ENCODE results near the gene CDH4.

Gene CDH4

DNA sequence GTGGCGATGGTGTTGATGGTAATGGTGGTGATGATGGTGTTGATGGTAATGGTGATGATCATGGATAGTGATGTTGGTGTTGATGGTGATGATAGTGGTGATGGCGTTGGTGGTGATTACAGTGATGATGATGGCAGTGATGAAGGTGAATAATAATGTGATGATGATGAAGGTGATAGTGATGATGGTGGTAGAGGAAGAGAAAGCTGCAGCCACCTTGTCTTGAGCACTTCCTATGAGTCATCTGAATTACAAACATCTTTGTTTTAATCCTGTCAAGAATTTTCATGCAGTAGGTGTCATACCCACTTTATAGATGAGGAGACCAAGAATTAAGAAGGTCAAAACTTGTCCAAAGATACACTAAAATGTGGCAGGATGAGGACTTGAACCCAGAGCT is 571.2 kb downstream of the CDH4 start:
- Histone ChIP-seq H3K4me3 (no peak overlapping the region), H3K9me3 (no peaks in the 10 kb centered on the region), H3K27me3 (ENCODE audit: low read depth) (no peaks in the 10 kb centered on the region), H3K4me1 (no peaks in the 10 kb centered on the region), H3K36me3 (replicated peaks) (no peaks in the 10 kb centered on the region)
- DNase-seq (ENCODE audit: low spot score in 2 of 2), result no peak
- in situ Hi-C loops (cut with MboI; ENCODE audit: low sequenced_read_pairs), result no loop called here

DNA sequence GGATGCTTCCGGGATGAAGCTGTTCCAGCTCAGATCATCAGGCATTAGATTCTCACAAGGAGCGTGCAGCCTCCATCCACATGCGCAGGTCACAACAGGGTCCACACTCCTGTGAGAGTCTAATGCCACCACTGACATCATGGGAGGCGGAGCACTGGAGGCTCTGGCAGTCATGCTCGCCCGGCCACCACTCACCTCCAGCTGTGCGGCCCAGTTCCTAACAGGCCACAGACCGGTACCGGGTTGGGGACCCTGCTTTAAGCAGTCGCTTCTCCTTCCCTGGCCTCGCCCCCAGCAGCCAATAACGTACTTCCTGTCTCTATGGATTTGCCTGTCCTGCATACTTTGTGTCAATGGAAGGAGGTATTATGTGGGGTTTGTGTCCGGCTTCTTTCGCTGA is 576.8 kb downstream of the CDH4 start:
- H3K36me3 ChIP-seq (replicated peaks), result no peaks in the 10 kb centered on the region
- H3K4me3 ChIP-seq, result no peak overlapping the region
- no peaks in the 10 kb centered on the region for H3K9me3 ChIP-seq
- in situ Hi-C loops (cut with MboI; ENCODE audit: low sequenced_read_pairs), result no loop called here
- H3K4me1 ChIP-seq, result no peaks in the 10 kb centered on the region
- DNase-seq (ENCODE audit: low spot score in 2 of 2), result no peak
- no peaks in the 10 kb centered on the region for H3K27me3 ChIP-seq (ENCODE audit: low read depth)

DNA sequence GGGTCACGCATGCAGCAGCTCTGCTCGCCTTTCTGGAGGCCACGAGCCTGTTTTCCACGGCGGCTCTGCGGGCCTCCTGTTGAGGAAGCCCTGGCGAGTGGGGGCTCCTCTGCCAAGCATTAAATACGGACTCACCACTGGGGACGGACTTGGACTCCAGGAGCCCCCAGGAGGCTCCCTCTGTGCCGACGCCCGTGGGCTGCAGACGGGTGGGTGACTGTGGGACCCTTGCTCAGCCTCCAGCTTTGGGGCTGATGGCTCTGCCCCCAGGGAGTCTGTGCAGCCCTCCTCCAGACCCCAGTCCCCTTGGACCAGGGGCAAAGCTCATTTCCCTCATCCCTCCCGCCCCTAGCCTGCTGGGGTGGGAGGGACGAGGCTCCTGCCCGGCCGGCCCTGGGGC is 577.5 kb downstream of the CDH4 start:
- Histone ChIP-seq H3K4me3 (no peak overlapping the region), H3K9me3 (no peaks in the 10 kb centered on the region), H3K36me3 (replicated peaks) (no peaks in the 10 kb centered on the region), H3K27me3 (ENCODE audit: low read depth) (no peaks in the 10 kb centered on the region), H3K4me1 (no peaks in the 10 kb centered on the region)
- no peak for DNase-seq (ENCODE audit: low spot score in 2 of 2)
- in situ Hi-C loops (cut with MboI; ENCODE audit: low sequenced_read_pairs), result no loop called here

DNA sequence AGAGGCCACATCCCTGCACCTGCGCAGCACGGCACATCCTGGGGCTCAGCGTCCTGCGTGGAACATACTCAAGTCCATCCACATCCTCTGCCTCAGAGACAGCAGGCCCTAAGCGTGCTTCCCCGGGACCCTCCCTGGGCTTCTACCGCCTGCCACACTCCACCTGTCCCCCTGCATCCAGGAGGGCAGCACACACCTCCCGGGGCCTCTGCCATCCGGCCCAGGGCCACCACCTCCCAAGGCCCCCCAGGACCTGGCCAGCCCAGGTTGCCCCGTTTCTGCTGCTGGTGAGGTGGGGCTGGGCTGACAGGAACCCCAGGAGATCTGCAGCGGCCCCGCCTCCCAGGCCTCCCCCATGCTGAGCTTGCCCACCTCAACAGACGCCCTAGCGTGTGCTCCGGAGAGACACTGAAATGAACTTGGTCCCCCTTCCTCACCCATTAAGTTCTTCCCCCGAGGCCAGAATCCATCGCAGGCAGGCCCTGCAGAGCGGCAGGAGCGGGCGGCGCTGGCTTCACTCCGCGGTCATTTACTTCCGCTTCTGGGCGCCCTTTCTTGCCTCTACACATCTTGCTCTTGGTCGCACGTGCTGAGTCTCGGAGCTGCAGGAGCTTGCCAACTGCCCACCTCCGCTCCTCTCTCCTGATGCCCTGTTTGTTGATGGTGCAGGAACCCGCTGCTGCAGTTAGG is 578.3 kb downstream of the CDH4 start:
- H3K27me3 ChIP-seq (ENCODE audit: low read depth), result no peaks in the 10 kb centered on the region

DNA sequence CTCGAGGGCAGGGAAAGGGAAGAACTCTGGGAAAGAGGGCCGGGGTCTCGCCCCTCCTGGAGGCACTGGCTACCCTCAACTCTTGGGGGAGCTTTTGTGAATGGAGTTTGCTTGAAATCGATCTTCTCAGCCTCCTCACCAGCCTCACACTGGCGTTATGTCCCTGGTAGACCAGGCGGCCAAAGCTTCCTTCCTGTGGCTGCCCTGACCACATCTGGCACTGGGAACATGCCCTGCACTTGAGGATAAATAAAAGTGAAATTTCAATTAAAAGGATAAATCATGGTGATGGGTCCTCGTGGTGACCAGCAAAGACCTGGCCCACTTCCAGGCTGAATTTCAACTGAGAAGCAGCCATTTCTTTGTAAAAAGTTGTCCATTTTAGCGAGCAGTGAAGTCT is 578.9 kb downstream of the CDH4 start:
- no peaks in the 10 kb centered on the region for H3K27me3 ChIP-seq (ENCODE audit: low read depth)
- no peaks in the 10 kb centered on the region for H3K9me3 ChIP-seq
- no peaks in the 10 kb centered on the region for H3K4me1 ChIP-seq
- no peaks in the 10 kb centered on the region for H3K36me3 ChIP-seq (replicated peaks)
- no peak for DNase-seq (ENCODE audit: low spot score in 2 of 2)
- H3K4me3 ChIP-seq, result no peak overlapping the region
- in situ Hi-C loops (cut with MboI; ENCODE audit: low sequenced_read_pairs), result no loop called here

More for the DNA sequence above, 578.3 kb downstream of the CDH4 start:
- H3K4me1 ChIP-seq, result no peaks in the 10 kb centered on the region
- H3K4me3 ChIP-seq, result no peak overlapping the region
- H3K9me3 ChIP-seq, result no peaks in the 10 kb centered on the region
- in situ Hi-C loops (cut with MboI; ENCODE audit: low sequenced_read_pairs), result no loop called here
- no peaks in the 10 kb centered on the region for H3K36me3 ChIP-seq (replicated peaks)
- no peak for DNase-seq (ENCODE audit: low spot score in 2 of 2)

DNA sequence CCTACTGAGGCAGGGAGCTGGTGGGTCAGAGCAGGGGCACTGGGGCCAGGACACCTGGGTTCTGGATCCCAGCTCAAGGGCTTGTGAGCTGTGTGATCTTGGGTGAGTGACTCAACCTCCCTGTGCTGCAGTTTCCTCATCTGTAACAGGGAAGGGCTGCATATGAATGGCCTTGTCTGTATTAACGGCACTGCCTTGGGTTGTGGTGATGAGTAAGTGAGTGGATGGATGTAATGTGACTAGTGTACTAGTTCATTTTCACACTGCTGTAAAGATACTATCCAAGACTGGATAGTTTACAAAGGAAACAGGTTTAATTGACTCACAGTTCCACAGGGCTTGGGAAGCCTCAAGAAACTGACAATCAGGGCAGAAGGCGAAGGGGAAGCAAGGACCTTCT is 580.1 kb downstream of the CDH4 start:
- Histone ChIP-seq H3K36me3 (replicated peaks) (no peaks in the 10 kb centered on the region), H3K4me1 (no peaks in the 10 kb centered on the region), H3K9me3 (no peaks in the 10 kb centered on the region), H3K27me3 (ENCODE audit: low read depth) (no peaks in the 10 kb centered on the region), H3K4me3 (no peak overlapping the region)
- in situ Hi-C loops (cut with MboI; ENCODE audit: low sequenced_read_pairs), result no loop called here
- DNase-seq (ENCODE audit: low spot score in 2 of 2), result no peak

DNA sequence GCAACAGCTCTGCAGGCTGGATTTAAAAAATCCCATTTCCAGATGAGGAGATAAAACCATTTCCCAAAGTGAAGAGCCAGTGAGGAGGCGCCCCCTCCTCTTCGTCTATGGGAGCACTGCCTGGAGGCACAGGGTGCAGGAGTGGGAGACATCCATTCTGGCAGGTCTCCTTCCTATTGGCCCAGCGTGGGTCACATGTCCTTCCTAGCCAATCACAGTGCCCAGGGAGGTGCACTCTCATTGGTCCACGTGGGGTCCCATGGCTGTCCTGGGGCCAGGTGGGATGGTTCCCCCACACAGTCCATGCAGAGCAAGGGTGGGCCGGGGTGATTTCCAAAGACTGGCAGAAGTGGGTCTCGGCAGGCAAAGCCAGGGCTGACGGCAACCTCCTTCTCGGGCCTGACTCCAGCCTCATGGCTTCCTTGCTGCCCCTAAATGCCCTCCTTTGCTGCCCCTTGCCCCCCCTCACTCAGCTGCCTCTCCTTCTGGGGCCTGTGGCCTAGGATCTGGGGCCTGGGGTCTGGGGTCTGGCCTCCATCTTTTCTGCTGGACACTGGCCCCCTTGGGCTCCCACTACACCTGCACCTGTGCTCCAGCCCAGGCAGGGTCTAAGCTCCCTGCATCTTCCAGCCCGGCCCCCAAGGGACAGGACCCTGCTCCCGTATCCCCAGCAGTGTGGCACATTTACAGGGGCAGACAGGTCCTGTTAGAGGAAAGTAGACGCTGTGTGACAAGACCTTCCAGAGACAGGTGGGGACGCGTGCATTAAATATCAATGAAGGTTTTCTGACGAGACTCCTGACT is 581.9 kb downstream of the CDH4 start:
- H3K4me3 ChIP-seq, result no peak overlapping the region
- no peaks in the 10 kb centered on the region for H3K36me3 ChIP-seq (replicated peaks)
- H3K9me3 ChIP-seq, result no peaks in the 10 kb centered on the region
- no peaks in the 10 kb centered on the region for H3K27me3 ChIP-seq (ENCODE audit: low read depth)
- in situ Hi-C loops (cut with MboI; ENCODE audit: low sequenced_read_pairs), result no loop called here
- no peak for DNase-seq (ENCODE audit: low spot score in 2 of 2)
- no peaks in the 10 kb centered on the region for H3K4me1 ChIP-seq

DNA sequence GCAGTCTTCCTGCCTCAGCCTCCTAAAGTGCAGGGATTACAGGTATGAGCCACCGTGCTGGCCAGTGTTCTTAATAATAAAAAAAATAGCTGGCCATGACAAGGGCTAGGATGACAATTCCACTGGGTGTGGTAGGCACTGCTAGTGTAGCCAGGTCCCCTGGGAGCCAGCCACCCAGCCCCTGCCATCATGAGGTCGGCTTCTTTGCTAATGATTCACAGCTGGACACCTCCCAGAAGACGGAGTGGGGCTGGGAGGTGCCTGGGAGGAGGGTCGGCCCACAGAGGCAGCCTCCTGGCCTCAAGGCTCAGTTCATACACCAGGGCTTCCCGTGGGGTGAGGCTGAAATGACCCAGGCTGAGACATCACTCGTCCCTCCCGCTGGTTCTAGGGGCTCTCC is 583.2 kb downstream of the CDH4 start:
- in situ Hi-C loops (cut with MboI; ENCODE audit: low sequenced_read_pairs), result no loop called here
- H3K27me3 ChIP-seq (ENCODE audit: low read depth), result no peaks in the 10 kb centered on the region
- DNase-seq (ENCODE audit: low spot score in 2 of 2), result no peak
- H3K4me1 ChIP-seq, result no peaks in the 10 kb centered on the region
- H3K36me3 ChIP-seq (replicated peaks), result no peaks in the 10 kb centered on the region
- H3K4me3 ChIP-seq, result no peak overlapping the region
- H3K9me3 ChIP-seq, result no peaks in the 10 kb centered on the region

DNA sequence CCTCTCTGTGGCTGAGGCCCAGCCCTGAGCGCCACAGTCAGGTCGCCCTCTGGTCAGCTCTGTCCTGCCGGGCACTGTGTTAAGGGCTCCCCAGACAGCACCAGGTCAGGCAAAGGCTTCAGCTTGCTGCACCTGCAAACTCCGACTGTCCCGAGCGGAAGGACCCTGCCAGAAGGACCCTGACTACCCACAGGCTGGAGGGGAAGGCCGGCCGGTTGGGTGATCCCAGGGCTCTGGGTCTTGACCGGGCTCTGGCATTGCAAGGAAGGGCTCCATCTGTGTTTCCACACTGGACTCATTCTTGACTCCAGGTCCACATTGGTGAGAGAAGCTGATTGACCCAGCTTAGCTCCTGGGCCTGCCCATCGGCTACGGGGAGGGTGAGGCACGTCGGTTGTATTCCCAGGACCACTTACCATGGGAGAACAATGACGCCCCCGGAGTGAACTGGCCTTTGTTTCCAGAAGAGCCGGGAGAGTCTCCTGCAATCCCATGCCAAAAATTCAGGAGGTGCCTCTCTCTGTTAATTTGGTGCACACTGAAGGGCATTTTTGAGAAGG is 583.8 kb downstream of the CDH4 start:
- DNase-seq (ENCODE audit: low spot score in 2 of 2), result no peak
- Histone ChIP-seq H3K27me3 (ENCODE audit: low read depth) (no peaks in the 10 kb centered on the region), H3K4me1 (no peaks in the 10 kb centered on the region), H3K36me3 (replicated peaks) (no peaks in the 10 kb centered on the region), H3K4me3 (no peak overlapping the region), H3K9me3 (no peaks in the 10 kb centered on the region)
- in situ Hi-C loops (cut with MboI; ENCODE audit: low sequenced_read_pairs), result no loop called here

DNA sequence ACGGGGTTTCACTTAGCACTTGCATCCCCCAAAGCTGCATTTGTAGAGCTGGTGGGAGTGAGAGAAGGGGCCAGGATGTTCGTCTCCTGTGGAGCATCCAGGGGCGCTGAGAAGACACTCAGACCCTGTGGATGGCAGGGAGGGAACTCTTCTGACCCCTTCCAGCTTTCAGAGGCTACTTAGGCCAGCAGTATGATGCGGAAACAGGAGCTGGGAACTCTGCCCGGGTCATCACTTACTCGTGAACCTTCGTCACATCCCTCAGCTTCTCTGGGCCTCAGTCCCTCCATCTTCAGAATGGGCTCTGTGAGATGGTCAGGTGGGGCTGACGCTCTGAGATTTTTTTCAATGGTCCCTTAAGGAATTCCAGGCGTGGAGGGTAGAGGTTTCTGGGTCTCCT is 585.1 kb downstream of the CDH4 start:
- no peaks in the 10 kb centered on the region for H3K4me1 ChIP-seq
- DNase-seq (ENCODE audit: low spot score in 2 of 2), result no peak
- H3K4me3 ChIP-seq, result no peak overlapping the region
- H3K27me3 ChIP-seq (ENCODE audit: low read depth), result no peaks in the 10 kb centered on the region
- H3K9me3 ChIP-seq, result no peaks in the 10 kb centered on the region
- no peaks in the 10 kb centered on the region for H3K36me3 ChIP-seq (replicated peaks)
- in situ Hi-C loops (cut with MboI; ENCODE audit: low sequenced_read_pairs), result no loop called here

DNA sequence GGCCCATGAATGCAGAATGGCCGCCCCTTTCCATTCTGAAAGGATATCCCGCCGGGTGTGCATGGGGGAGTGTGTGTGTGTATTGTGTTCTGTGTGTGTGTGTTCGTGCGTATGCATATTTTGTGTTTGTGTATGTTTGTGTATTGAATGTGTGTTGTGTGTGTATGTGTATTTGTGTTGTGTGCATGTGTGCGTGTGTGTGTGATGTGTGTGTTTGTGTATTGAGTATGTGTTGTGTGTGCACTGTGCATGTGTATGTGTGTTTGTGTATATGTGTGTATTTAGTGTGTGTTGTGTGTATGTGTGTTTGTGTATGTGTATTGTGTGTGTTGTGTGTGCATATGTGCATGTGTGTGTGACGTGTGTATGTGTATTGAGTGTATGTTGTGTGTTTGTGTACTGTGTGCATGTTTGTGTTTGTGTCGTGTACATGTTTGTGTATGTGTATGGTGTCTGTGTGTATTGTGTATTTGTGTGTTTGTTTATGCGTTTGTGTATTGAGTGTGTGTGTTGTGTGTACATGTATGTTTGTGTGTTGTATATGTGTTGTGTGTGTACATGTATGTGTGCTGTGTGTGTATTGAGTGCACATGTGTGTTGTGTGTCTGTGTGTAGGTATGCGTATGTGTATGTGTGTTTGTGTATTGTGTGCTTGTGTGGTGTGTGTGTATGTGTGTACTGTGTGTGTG is 587.3 kb downstream of the CDH4 start:
- Histone ChIP-seq H3K4me1 (no peaks in the 10 kb centered on the region), H3K9me3 (no peaks in the 10 kb centered on the region), H3K27me3 (ENCODE audit: low read depth) (no peaks in the 10 kb centered on the region), H3K4me3 (no peak overlapping the region), H3K36me3 (replicated peaks) (no peaks in the 10 kb centered on the region)
- in situ Hi-C loops (cut with MboI; ENCODE audit: low sequenced_read_pairs), result no loop called here
- no peak for DNase-seq (ENCODE audit: low spot score in 2 of 2)

DNA sequence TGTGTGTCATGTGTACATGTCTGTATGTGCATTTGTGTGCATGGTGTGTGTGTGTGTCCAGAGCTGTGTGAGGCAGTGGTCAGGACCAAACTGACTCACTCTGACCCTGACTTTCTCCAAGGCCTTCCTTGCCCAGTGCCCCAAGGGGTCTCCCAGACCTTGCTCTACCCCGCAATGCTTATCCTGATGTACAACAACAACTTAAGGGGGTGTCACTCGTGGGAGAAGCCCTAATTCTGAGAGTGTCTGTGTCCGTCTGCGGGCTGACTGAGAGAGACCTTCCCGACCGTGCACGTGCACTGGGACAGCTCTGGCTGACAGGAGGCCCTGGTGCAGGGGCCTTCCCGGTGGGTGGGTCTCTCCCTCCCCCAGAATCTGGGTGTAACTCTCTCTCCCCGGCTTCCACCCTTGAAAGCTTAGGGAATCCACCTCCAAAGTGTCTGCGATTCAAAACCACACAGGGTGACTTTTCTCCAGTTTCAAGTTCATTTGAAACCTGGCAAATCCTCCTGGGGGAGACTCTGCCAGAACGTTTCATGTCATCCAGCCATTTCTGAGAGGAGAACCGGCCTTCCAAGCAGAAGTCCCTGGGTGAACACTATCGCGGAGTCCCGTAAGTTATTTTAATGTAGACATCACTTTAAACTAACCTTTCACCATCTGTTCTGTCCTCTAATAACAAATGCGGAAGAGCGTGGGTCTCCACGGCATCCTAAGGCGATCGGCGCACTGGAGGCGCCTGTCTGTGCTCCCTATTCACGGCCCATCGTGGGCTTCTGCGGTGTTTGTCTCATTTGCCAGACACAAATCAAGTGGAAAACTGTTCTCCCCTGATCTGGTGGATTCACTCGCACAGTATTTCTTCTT is 588.1 kb downstream of the CDH4 start:
- no peak for DNase-seq (ENCODE audit: low spot score in 2 of 2)
- Histone ChIP-seq H3K36me3 (replicated peaks) (no peaks in the 10 kb centered on the region), H3K27me3 (ENCODE audit: low read depth) (no peaks in the 10 kb centered on the region), H3K4me1 (no peaks in the 10 kb centered on the region), H3K9me3 (no peaks in the 10 kb centered on the region), H3K4me3 (no peak overlapping the region)
- in situ Hi-C loops (cut with MboI; ENCODE audit: low sequenced_read_pairs), result no loop called here

DNA sequence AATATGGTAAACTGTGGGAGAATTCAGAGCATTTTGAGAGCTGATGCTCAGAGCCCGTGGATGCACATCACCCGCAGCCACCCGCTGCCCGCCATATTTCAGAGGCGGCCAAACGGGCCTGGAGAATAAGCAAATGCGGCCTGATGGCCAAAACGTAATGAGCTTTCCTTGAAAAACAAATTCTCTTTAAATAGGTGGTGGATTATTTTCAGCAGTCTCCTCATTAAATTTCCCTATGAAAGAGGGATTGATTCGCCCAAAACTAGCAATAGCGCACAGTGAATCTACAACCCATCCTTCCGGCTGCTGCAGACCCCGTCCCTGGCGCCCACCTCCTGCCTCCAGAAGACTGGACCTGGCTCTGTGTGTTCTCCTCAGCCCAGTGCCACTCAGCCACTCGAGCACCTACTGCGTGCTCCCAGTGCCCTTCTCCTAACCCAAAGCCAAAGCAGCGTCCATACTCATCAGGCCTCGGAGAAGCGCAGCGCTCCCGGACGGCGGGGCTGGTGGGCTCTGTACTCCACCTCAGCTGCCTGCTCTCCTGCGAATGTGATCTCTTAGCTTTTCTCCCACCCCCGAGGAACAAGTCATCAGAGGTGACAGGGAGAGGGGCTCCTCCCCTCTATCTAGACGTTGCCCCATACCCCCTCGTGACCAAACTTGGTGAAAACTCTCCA is 588.9 kb downstream of the CDH4 start:
- H3K4me3 ChIP-seq, result no peak overlapping the region
- in situ Hi-C loops (cut with MboI; ENCODE audit: low sequenced_read_pairs), result no loop called here

More for the DNA sequence above, 588.9 kb downstream of the CDH4 start:
- H3K9me3 ChIP-seq, result no peaks in the 10 kb centered on the region
- no peak for DNase-seq (ENCODE audit: low spot score in 2 of 2)
- H3K27me3 ChIP-seq (ENCODE audit: low read depth), result no peaks in the 10 kb centered on the region
- no peaks in the 10 kb centered on the region for H3K4me1 ChIP-seq
- H3K36me3 ChIP-seq (replicated peaks), result no peaks in the 10 kb centered on the region

All from HAP-1 (cell line).